Gastrocnemius medialis (tissue), 4 donors: Measurements from ENCODE around the gene ANKRD11. TPM values are rescaled to one million over a fixed set of nuclear protein-coding genes. Genes with fewer than 3 reads are reported as not detected.
"Not testable (repeated sequence)": the region's sequence is repeated elsewhere in the genome, so short reads cannot be mapped to it uniquely, and the experiment has no call there.

ENCODE experiments used
- ATAC-seq, 2 donors: fragments of 150-250 bp; one replicate each; pipeline ENCODE4 v1.9.1; 2016
- DNase-seq, 2 donors: peaks; one replicate each; pipeline ENCODE4 v3.0.0-alpha.2; 2019
- H3K27ac ChIP-seq, 4 donors: fragments of 200-600 bp; sonication (generic); 1 replicate in 1 of 4; 2 replicates in 3 of 4; pipeline ENCODE4 v1.5.1; 2016 to 2018; ENCODE audit warnings: mild to moderate bottlenecking in 2 of 4, moderate library complexity in 1 of 4
- H3K27me3 ChIP-seq, 3 donors: fragments of 200-600 bp; sonication (generic) in 2 of 3; 1 replicate in 1 of 3; 2 replicates in 2 of 3; pipeline versions ENCODE4 v1.5.1 to v1.6.0; 2016 to 2019; ENCODE audit warnings: mild to moderate bottlenecking in 1 of 3, moderate library complexity in 1 of 3
- H3K36me3 ChIP-seq, 2 donors: fragments of 200-600 bp; sonication (generic) in 1 of 2; one replicate each; pipeline ENCODE4 v1.5.1; 2017 to 2018
- H3K4me1 ChIP-seq, 2 donors: fragments of 200-600 bp; sonication (generic) in 1 of 2; one replicate each; pipeline ENCODE4 v1.5.1; 2016 to 2017; ENCODE audit warnings: mild to moderate bottlenecking in 2 of 2
- H3K4me3 ChIP-seq, 4 donors: fragments of 200-600 bp; sonication (generic) in 3 of 4; 1 replicate in 1 of 4; 2 replicates in 3 of 4; pipeline ENCODE4 v1.5.1; 2016 to 2019; ENCODE audit warnings: mild to moderate bottlenecking in 2 of 4
- H3K9me3 ChIP-seq, 3 donors: fragments of 200-600 bp; sonication (generic) in 2 of 3; 1 replicate in 1 of 3; 2 replicates in 2 of 3; pipeline ENCODE4 v1.5.1; 2016 to 2019
- CTCF ChIP-seq, 5 experiments: fragments of 450-650 bp in 3 of 5; fragments of 200-600 bp in 2 of 5; sonication (generic) in 2 of 5; IDR thresholded peaks in 4 of 5; conservative IDR thresholded peaks in 1 of 5; 1 replicate in 4 of 5; 2 replicates in 1 of 5; pipeline ENCODE4 v1.5.1; 2016 to 2019; ENCODE audit warnings: antibody characterized with exemption in 5 of 5, mild to moderate bottlenecking in 3 of 5, moderate library complexity in 3 of 5
- POLR2A ChIP-seq, 2 donors: fragments of 450-650 bp; IDR thresholded peaks; one replicate each; pipeline ENCODE4 v1.6.1; 2017; ENCODE audit warnings: antibody characterized with exemption in 2 of 2, mild to moderate bottlenecking in 2 of 2, moderate library complexity in 2 of 2
- in situ Hi-C, 4 donors: fragments of 200-750 bp; cut with MboI; loops; one replicate each; pipeline versions ENCODE4 v1.15.0 to v1.8.0; 2017; ENCODE audit warnings: low sequenced_read_pairs in 4 of 4
- intact Hi-C: fragments of 100-400 bp; cut with DNase I; formaldehyde crosslinking; loops from one replicate; pipeline ENCODE4 v1.15.1; 2023; ENCODE audit warnings: low total_unique reads
- total RNA-seq, 4 donors: library from RNA; depleted of rRNA; stranded (reverse); fragments of >200 nt; gene quantifications; one replicate each; pipeline versions ENCODE4 v1.1.0 to v1.2.3, GENCODE V29; 2016

Gene ANKRD11
- total RNA-seq, 4 donors from 2014 or later: 26.0 to 77.0 (median 55.0) TPM

GRCh38 chr16:89253548-89254287, 236.6 kb downstream of the ANKRD11 start:
- intact Hi-C loops: no loop called here
- ATAC-seq: no peak
- Histone ChIP-seq H3K27ac (no peak overlapping the region), H3K4me3 (no peak overlapping the region), H3K4me1 (peaks cover 4 to 8% of the 10 kb centered on the region in 2 donors), H3K27me3 (peaks cover 22 to 24% (median 23%) of the 10 kb centered on the region in 3 donors), H3K36me3 (no peaks in the 10 kb centered on the region), H3K9me3 (no peaks in the 10 kb centered on the region)
- DNase-seq: no peak
- in situ Hi-C loops: no loop called here
- TF ChIP-seq POLR2A (IDR thresholded peaks at IDR 0.05) (no peak), CTCF (IDR thresholded peaks at IDR 0.05 in 4 of 5, conservative IDR thresholded peaks at IDR 0.05 in 1 of 5) (no peak)

GRCh38 chr16:89248196-89248982, 242.0 kb downstream of the ANKRD11 start:
- ATAC-seq (no peak), DNase-seq (no peak)
- peaks cover 3 to 7% of the 10 kb centered on the region in 2 donors for H3K4me1 ChIP-seq
- TF ChIP-seq POLR2A (IDR thresholded peaks at IDR 0.05): no peak
- no peak for TF ChIP-seq CTCF (IDR thresholded peaks at IDR 0.05 in 4 of 5, conservative IDR thresholded peaks at IDR 0.05 in 1 of 5)
- H3K27ac ChIP-seq: no peak overlapping the region
- in situ Hi-C loops (loop anchor here in 1 of 4 donors (25.0 kb wide), 1 partner anchor 264 kb away; the partner anchor contains the start of gene SPG7), intact Hi-C loops (loop anchor here (10.0 kb wide), 2 partner anchors 406 to 1294 kb away; partner anchors contain the start of genes BANP, CHMP1A and SPATA33)
- H3K27me3 ChIP-seq: peaks cover 9 to 16% (median 11%) of the 10 kb centered on the region in 3 donors
- peak overlapping the region; percentile 32 to 56 (median 44) for H3K4me3 ChIP-seq
- H3K36me3 ChIP-seq: no peaks in the 10 kb centered on the region
- H3K9me3 ChIP-seq: no peaks in the 10 kb centered on the region

- DNase-seq, H3K9me3 ChIP-seq, H3K4me1 ChIP-seq, H3K27ac ChIP-seq, H3K36me3 ChIP-seq: not testable (repeated sequence)
- in situ Hi-C loops (loop anchor here in 1 of 4 donors (25.0 kb wide), 1 partner anchor 265 kb away; the partner anchor contains the start of gene SPG7), intact Hi-C loops (loop anchor here (10.0 kb wide), 2 partner anchors 407 to 1293 kb away; partner anchors contain the start of genes BANP, CHMP1A and SPATA33)
- ATAC-seq: peak; percentile 64 to 74
- Histone ChIP-seq H3K4me3 (peak overlapping the region; percentile 32 to 56 (median 44)), H3K27me3 (peaks cover 9 to 16% (median 11%) of the 10 kb centered on the region in 3 donors)
Measured at GRCh38 chr16:89247734-89248075, 242.7 kb downstream of the ANKRD11 start.

GRCh38 chr16:89246903-89247733, 243.2 kb downstream of the ANKRD11 start:
- intact Hi-C loops (loop anchor here (10.0 kb wide), 2 partner anchors 408 to 1292 kb away; partner anchors contain the start of genes BANP, CHMP1A and SPATA33), in situ Hi-C loops (loop anchor here in 1 of 4 donors (25.0 kb wide), 1 partner anchor 265 kb away; the partner anchor contains the start of gene SPG7)
- Histone ChIP-seq H3K27me3 (peaks cover 9 to 16% (median 11%) of the 10 kb centered on the region in 3 donors), H3K27ac (no peak overlapping the region), H3K9me3 (no peaks in the 10 kb centered on the region), H3K4me1 (peaks cover 3 to 9% of the 10 kb centered on the region in 2 donors), H3K36me3 (no peaks in the 10 kb centered on the region), H3K4me3 (peak overlapping the region; percentile 44 to 77 (median 52))
- no peak for TF ChIP-seq CTCF (IDR thresholded peaks at IDR 0.05 in 4 of 5, conservative IDR thresholded peaks at IDR 0.05 in 1 of 5)
- no peak for TF ChIP-seq POLR2A (IDR thresholded peaks at IDR 0.05)
- peak; percentile 83 to 89 for ATAC-seq
- peak; percentile 78 to 81 for DNase-seq
